ENCODE data around the gene IFTAP.

Gene IFTAP

GRCh38 chr11:36618363-36619047, 24.2 kb downstream of the IFTAP start:
- TF ChIP-seq CTCF (IDR thresholded peaks at IDR 0.05), result no peak

DNA sequence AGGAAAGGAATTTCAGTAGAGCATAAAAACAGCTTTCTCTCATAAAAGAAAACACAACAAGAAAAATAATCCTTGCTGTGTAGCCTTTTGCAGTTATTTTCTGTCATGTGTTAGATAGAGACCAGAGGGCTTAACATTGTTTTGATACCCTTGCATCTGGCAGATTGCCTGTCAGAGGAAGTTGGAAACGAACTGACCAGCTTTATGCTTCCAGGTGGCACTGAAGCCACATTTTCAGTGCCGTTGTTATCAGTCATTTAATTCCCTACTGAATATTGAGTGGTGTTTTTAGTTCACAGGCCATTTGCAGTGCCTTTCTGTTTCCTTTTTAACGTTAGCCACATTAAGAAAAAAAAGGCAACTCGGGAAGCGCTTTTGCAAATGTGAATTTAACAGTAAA, 25.2 kb downstream of the IFTAP start:
- TF ChIP-seq CTCF (IDR thresholded peaks at IDR 0.05), result no peak

- no peak for TF ChIP-seq CTCF (IDR thresholded peaks at IDR 0.05)
These were observed 25.9 kb downstream of the IFTAP start for GRCh38 chr11:36620246-36620645.

DNA sequence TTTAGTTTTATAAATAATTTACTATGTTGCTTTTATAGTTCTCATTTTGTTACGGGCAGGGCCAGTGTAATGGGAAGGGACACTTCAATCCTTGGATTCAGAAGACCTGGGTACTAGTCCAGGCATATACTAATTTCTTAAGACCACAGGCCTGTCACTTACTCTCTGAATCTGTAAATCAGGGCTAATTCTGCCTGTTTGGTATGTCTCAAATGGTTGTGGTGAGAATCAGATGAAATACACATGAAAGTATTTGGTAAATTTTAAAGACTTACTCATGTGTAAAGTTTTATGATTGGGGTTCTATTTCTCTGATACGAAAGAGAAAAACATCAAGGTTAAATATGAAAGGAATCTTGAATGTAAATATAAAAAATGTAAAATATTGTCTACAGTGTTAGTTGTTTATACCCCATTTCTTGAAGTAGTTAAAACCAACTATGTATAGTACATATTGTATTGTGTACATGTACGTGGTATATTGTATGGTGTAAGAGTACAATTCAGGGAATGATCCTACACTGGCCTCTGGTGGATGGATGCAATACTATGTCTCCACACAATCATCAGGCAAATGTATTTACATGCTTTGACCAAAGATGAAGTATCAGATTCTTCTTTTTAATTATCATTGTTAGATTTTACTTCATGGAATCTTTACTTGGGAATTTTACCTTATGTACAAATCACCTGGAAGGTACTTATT, 28.3 kb downstream of the IFTAP start:
- TF ChIP-seq CTCF (IDR thresholded peaks at IDR 0.05), result peak; percentile 62

DNA sequence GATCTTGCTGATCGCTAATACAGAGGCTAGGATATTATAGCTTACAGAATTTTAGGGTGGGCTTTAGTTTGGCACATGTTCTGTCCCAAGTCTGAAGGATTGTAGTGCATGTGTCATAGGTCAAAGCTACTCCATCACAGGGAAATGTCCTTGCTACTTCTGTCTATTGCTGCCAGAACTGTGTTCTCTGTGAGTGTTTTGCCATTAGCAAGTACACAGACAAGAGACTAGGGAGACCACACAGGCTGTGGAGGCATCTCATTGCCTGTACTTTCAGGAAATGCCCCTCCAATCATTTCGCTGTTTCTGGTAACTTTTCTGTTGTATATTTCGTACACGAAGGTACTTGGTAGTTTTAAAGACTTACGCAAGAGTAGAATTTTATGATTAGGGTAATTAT, 29.2 kb downstream of the IFTAP start:
- no peak for TF ChIP-seq CTCF (IDR thresholded peaks at IDR 0.05)

- no peak for TF ChIP-seq CTCF (IDR thresholded peaks at IDR 0.05)
These were observed 32.7 kb downstream of the IFTAP start for GRCh38 chr11:36627006-36627405.

- TF ChIP-seq CTCF (IDR thresholded peaks at IDR 0.05), result no peak
These were observed 33.2 kb downstream of the IFTAP start for GRCh38 chr11:36627471-36627870.
